ENCODE results near the gene NME7.
"Not testable (repeated sequence)": the region's sequence is repeated elsewhere in the genome, so short reads cannot be mapped to it uniquely, and the experiment has no call there.

NME7 gene

GRCh38 chr1:169207797-169208520 is 159.6 kb downstream of the NME7 start:
- no peak for DNase-seq

- no peak for DNase-seq
Observed at GRCh38 chr1:169204157-169204556, 163.4 kb downstream of the NME7 start.

- DNase-seq, result no peak
Observed at GRCh38 chr1:169202791-169203665, 164.6 kb downstream of the NME7 start.

DNA sequence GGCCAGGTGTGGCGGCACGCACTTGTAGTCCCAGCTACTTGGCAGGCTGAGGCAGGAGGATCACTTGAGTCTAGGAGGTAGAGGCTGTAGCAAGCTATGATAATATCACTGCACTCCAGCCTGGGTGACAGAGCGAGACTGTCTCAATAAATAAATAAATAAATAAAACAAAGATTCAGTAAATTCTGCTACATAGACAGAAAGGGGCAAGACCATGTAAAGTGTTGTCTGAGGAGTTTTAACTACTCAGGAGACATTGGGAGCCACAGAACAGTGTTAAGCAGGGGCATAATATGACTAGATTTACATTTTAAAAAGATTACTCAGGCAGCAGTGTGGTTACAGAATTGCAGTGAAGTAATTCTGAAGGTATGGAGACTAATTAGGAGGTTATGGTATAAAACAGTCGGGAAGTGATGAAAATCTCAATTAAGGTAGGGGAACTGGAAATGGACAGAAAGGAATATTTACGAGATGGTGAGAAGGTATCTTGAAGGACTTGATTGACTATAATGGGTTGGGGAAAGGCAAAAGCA is 166.4 kb downstream of the NME7 start:
- no peak for DNase-seq

DNA sequence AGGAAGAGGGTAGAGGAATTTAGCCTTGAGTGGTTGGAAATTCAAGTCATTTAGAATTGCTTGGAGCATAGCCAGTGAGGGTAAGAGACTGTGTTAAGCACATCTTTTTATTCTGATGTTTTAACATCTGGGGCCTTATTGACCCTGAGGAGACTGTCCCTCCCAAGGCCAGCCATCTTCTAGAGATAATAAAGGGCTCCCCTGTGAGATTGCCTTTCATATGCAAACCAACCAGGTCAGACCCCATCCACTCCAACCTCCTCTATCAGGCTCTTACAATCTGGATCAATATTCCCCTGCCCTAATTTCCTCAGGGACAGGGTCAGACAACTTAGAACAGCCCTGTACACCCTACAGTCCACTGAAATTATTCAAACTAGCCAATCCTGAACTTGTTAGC is 167.3 kb downstream of the NME7 start:
- DNase-seq, result no peak

GRCh38 chr1:169196581-169196980 is 171.0 kb downstream of the NME7 start:
- no peak for DNase-seq

- no peak for DNase-seq
Observed at GRCh38 chr1:169196161-169196560, 171.4 kb downstream of the NME7 start.

DNA sequence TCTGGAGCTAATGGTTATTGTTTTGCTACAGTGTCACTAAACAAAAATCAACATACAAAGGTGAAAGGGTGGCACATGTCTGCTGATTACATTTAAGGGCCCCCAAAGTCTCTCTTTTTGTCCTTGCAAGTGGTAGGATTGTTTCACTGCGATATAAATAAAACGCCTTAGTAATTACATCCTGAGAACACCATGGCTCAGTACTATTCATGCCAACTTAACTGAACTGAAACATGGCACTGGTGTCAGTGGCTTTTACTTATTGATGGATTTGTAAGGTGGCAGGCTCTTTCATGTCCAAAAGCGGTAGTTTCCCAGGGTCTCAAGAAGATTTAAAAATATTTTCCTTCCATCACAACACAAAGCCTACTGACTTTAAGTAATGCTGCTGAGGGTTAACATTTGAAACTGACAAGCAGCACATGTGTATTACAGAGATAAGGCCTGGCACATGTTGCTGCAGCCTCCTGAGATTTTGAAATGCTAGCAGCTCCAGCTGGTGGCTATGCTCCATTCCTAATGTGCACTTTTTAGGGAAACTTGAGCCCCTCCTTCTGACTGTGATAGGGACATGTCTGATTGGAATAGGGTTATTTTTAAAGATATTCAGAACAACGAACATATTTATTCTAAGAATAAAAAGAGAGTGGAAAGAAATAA is 174.3 kb downstream of the NME7 start:
- no peak for DNase-seq

GRCh38 chr1:169186106-169186505 is 181.5 kb downstream of the NME7 start:
- peak; percentile 38 for DNase-seq

- DNase-seq, result peak; percentile 62
Observed at GRCh38 chr1:169184812-169185211, 182.8 kb downstream of the NME7 start.

GRCh38 chr1:169180174-169180573 is 187.4 kb downstream of the NME7 start:
- DNase-seq, result no peak

GRCh38 chr1:169179431-169179830 is 188.2 kb downstream of the NME7 start:
- not testable (repeated sequence) for DNase-seq

DNA sequence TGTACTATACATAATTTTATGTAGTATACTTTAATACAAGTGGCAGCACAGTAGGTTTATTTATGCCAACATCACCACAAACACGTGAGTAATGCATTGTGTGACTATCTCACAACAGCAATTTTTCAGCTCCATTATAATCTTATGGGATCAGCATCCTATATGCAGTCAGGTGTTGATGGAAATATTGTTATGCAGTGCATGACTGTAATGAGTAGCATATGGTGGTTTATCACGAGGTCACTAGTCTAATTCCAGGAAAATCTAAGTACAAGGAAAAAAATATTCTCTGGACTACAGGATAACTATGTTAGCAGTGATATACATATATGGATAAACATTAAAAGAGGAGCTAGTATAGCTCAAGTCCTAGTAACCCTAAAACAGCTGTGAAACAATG is 192.1 kb downstream of the NME7 start:
- no peak for DNase-seq

GRCh38 chr1:169163059-169163458 is 204.5 kb downstream of the NME7 start:
- no peak for DNase-seq

- DNase-seq, result no peak
Observed at GRCh38 chr1:169161496-169162194, 206.0 kb downstream of the NME7 start.

DNA sequence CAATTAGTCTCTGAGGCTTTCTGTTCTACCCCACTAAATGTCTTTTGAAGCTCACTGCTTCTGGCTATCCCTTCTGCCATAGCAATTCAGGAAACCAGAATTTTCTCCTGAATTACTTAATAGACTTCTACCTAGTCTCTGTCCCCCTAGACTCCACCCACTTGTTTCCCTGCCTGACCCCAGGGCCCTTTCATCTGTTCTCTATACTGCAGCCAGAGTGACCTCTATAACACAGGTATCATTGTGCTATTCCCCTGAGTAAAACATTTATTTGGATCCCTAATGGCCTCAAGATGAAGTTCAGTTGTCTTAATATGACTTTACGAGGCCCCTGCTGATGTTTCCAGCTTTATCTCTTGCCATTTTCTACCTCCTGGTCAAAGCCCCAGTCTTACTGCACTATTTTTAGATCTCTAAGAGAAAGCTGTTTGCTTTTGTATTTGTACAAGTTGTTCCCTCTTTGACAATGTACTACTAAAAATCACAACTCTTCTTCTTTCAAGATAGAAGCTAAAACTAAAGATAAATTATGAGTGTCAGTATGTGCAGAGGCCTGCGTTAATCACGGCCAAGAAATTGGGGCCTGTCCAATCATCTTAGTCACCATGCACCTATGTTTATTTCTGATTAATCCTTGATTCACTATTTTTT is 206.6 kb downstream of the NME7 start:
- no peak for DNase-seq

- no peak for DNase-seq
Observed at GRCh38 chr1:169156580-169156979, 211.0 kb downstream of the NME7 start.

DNA sequence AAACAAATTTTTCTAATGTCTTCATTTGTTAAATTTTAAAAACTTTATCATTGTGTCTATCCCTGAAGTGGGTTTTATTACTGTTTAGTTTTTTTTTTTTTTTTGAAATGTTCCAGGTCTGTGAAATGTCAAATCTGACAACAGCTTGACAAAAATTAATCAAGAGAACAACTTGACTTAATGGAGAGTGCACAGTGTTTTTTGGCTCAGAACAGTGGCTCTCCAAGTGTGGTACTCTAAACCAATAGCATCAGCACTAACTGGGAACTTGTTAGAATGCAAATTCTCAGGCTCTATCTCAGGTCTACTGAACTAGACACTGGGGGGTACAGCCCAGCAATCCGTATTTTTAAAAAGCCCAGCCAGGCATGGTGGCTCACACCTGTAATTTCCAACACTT is 211.9 kb downstream of the NME7 start:
- no peak for DNase-seq

DNA sequence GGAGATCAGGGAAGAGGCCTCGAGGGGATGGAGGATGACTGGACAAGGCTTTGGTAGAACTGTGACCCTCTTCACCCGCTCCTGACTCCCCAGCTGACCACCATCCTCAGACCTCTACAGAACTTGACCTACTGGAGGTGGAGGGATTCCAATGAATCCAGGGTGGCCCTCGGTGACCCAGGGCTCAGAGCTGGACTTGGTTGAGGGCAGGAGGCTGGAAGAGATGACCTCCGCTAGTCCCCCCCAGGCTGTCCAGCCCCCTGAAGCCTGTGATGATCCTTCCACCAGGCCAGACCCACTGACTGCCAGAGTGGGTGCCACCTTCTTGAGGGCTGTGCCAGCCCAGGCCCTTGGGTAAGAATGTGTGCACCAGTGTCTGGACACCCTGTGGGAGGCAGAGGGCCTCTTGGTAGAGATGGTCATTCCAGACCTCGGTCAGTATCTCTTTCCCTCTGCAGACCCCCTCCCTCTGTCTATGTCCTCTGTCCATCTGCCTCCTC is 216.2 kb downstream of the NME7 start:
- no peak for DNase-seq

DNA sequence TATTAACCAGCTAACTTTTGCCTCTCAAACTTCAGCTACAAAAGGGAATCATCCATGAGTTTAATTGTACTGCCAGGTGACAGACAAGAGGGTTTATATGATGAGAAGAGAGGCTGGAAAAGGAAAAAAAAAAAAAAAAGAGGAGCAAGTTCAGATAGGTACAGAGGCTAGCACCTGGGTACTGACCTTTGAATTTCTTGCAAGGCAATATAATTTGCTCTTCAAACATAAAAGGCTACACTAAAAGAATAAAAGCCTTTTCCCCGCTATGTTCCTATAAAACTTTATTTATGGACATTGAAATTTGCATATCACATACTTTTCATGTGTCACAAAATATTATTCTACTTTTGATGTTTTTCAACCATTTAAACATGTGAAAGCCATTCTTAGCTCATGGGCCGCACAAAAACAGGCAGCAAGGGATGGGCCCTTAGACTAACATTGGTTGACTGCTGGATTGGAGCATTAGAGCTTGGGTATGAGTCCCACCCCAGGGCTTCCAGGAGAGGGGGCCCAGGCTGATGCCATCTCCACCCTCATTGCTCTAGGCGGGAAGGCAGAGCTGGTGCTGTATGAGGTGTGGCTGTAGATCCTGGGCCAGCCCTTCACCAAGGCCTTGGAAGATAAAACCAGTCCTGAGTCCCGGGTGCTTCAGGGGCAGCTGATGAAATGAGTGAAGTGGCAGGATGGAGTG is 216.8 kb downstream of the NME7 start:
- no peak for DNase-seq

DNA sequence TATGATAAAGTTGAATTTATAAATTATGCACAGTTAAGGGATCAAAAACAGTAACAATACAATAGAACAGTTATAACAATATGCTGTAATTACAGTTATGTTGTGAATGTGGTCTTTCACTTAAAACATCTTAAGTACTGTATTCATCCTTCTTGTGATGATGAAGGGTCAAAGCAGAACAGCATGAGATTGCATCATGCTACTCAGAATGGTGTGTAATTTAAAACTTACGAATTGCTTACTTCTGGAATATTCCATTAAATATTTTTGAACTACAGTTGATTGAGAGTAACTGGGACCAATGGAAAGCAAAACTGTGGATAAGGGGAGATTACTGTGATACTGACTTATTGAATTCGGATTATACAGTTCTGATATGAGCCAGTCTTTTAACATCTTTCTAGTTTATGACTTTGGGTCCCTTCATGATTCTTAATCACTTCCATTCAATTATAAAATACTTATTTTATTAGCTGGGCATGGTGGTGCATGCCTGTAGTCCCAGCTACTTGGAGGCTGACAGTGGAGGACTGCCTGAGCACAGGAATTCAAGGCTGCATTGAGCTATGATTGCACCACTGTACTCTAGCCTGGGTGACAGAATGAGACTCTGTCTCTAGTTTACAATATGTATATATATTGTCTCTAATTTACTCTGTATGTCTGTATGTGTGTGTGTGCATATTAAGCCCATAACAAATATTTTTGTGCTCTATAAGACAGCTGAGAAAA is 217.9 kb downstream of the NME7 start:
- DNase-seq, result no peak

Measured in DMS79 treated with DMSO at 0.1 percent for 48 hours (cell line).